Kidney (tissue), 14 donors: ENCODE measurements around the gene PAIP2. TPM values are rescaled to one million over a fixed set of nuclear protein-coding genes. Genes with fewer than 3 reads are reported as not detected.

Experiments
- DNase-seq, 5 donors: peaks; one replicate each; pipeline ENCODE4 v3.0.0-alpha.2; 2013 to 2020
- FAIRE-seq: peaks from 2 replicates; lab custom pipeline; 2012; peaks lifted over from hg19 to GRCh38; lab: Jason Lieb, UNC
- H3K27ac ChIP-seq, 2 donors: one replicate each; pipeline ENCODE4 v1.7.0; 2013; ENCODE audit warnings: low read depth in 2 of 2, low read length in 2 of 2, inconsistent platforms in 1 of 2
- H3K27me3 ChIP-seq: one replicate; pipeline ENCODE4 v1.7.1; 2013; ENCODE audit warnings: low read length, inconsistent platforms; ENCODE audit not compliant: control insufficient read depth, insufficient read depth
- H3K36me3 ChIP-seq, 3 donors: one replicate each; pipeline versions ENCODE4 v1.7.0 to v1.7.1; 2013; ENCODE audit warnings: low read length in 3 of 3, control low read depth in 1 of 3, inconsistent platforms in 1 of 3; ENCODE audit not compliant: insufficient read depth in 3 of 3, control insufficient read depth in 2 of 3
- H3K4me1 ChIP-seq, 3 donors: one replicate each; pipeline versions ENCODE4 v1.7.0 to v1.7.1; 2013; ENCODE audit warnings: low read length in 3 of 3, inconsistent platforms in 1 of 3, low read depth in 1 of 3; ENCODE audit not compliant: control insufficient read depth in 2 of 3, insufficient read depth in 2 of 3
- H3K4me3 ChIP-seq, 3 donors: one replicate each; pipeline versions ENCODE4 v1.7.0 to v1.8.1; 2013; ENCODE audit warnings: low read length in 3 of 3, control low read depth in 1 of 3, inconsistent platforms in 1 of 3
- H3K9ac ChIP-seq, 3 donors: one replicate each; pipeline versions ENCODE4 v1.7.0 to v1.7.1; 2013; ENCODE audit warnings: low read length in 3 of 3, control low read depth in 1 of 3, inconsistent platforms in 1 of 3
- H3K9me3 ChIP-seq, 3 donors: one replicate each; pipeline versions ENCODE4 v1.7.0 to v1.7.1; 2013; ENCODE audit warnings: low read length in 3 of 3, control low read depth in 1 of 3, inconsistent platforms in 1 of 3; ENCODE audit not compliant: control insufficient read depth in 2 of 3, insufficient read depth in 1 of 3
- intact Hi-C: fragments of 100-400 bp; cut with DNase I; formaldehyde crosslinking; loops from one replicate; pipeline ENCODE4 v1.11.1; 2022
- polyA plus RNA-seq: library from polyadenylated mRNA; stranded (reverse); fragments of 350-450 nt; fragmentation: Illumina TruSeq; extraction: RNeasy Lipid Tissue Mini Kit (QIAGEN cat#74804); gene quantifications from one replicate; pipeline ENCODE4 v1.2.3, GENCODE V29; 2014; ENCODE audit warnings: low read depth, low replicate concordance; ENCODE audit not compliant: insufficient read depth
- total RNA-seq: library from RNA; stranded (reverse); fragmentation: NEBNext Ultra II Directional; extraction: Animal tissue kit (Norgen Biotek cat#: 25700); gene quantifications from one replicate; pipeline ENCODE4 v1.2.1, GENCODE V29; 2021
- TF ChIP-seq, protein P1 (sequence below): IDR thresholded peaks from 3 replicates; pipeline ENCODE4 v1.5.1; 2012; ENCODE audit warnings: mild to moderate bottlenecking, moderate library complexity, borderline replicate concordance; ENCODE audit not compliant: insufficient read depth; ENCODE audit errors: extremely low read depth
- donor health status: control.
- donor health status: control.
- donor health status: control.
- donor health status: control.
- donor health status: control.
- donor health status: DM: yes; HTN: yes; CAD: no.
- donor health status: Normal renal cell carcinoma (clear cell type).

Gene PAIP2
- total and polyA plus RNA-seq, 2 donors from 2014 or later, result 68.0 to 121 TPM

DNA sequence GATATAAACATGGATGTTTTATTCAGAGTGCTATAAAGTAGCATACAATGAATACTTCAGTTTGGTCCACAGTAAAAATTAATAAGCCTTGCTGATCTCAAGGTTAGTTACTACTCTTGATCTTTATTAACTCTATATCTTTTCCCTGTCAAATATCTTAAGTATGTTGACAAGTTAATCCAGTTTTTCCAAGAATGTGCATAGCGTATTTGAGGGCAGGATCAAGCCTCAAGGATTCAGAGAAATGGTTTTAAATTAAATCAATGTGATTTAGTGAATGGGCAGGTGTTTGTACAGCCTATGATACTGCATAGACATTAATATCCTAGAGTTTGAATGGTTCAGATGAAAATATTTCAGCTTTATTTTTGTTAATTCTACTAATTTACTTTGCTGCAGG is 27.4 kb upstream of the PAIP2 start:
- no peak for FAIRE-seq

DNA sequence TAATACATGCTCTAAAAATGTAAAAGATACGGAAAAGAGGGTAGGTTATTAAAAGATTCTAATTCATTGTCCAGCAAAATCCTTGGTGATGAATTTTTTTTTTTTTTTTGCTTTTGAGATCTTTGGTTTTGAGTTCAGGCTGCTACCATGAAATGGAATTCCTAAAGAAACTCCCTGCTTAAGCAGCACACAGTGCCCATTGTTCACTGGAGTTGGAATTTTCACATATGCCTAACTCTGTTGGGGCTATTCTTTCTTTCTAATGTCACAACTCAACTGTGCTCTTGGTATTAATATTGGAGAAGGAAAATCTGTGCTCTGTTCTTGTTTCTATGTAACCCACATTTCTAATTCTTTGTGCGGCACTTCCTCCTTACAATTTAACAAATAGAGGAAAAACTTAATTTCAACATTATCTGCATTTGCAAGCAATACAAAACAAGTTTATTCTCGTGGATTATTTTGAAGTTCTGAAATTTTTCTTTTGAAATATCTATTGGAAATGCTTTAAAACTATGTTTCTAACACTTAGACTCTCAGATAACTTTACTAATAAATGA is 26.5 kb upstream of the PAIP2 start:
- H3K9me3 ChIP-seq, result no peaks in the 10 kb centered on the region
- no peak for DNase-seq
- H3K4me3 ChIP-seq, result no peak overlapping the region
- H3K27me3 ChIP-seq, result no peaks in the 10 kb centered on the region
- H3K4me1 ChIP-seq, result no peaks in the 10 kb centered on the region
- TF ChIP-seq, protein P1, sequence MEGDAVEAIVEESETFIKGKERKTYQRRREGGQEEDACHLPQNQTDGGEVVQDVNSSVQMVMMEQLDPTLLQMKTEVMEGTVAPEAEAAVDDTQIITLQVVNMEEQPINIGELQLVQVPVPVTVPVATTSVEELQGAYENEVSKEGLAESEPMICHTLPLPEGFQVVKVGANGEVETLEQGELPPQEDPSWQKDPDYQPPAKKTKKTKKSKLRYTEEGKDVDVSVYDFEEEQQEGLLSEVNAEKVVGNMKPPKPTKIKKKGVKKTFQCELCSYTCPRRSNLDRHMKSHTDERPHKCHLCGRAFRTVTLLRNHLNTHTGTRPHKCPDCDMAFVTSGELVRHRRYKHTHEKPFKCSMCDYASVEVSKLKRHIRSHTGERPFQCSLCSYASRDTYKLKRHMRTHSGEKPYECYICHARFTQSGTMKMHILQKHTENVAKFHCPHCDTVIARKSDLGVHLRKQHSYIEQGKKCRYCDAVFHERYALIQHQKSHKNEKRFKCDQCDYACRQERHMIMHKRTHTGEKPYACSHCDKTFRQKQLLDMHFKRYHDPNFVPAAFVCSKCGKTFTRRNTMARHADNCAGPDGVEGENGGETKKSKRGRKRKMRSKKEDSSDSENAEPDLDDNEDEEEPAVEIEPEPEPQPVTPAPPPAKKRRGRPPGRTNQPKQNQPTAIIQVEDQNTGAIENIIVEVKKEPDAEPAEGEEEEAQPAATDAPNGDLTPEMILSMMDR, result no peak
- intact Hi-C loops, result no loop called here
- no peak overlapping the region for H3K27ac ChIP-seq
- no peak overlapping the region for H3K9ac ChIP-seq
- FAIRE-seq, result no peak
- H3K36me3 ChIP-seq, result peaks cover under 1 to 43% (median 9%) of the 10 kb centered on the region in 3 donors

More for the DNA sequence above, 27.4 kb upstream of the PAIP2 start:
- Histone ChIP-seq H3K9ac (no peak overlapping the region), H3K27me3 (no peaks in the 10 kb centered on the region), H3K27ac (no peak overlapping the region), H3K4me3 (no peak overlapping the region), H3K4me1 (no peaks in the 10 kb centered on the region), H3K9me3 (no peaks in the 10 kb centered on the region), H3K36me3 (peaks cover 0 to 39% (median 9%) of the 10 kb centered on the region in 3 donors)
- DNase-seq, result no peak
- intact Hi-C loops, result no loop called here
- TF ChIP-seq, protein P1, result no peak

DNA sequence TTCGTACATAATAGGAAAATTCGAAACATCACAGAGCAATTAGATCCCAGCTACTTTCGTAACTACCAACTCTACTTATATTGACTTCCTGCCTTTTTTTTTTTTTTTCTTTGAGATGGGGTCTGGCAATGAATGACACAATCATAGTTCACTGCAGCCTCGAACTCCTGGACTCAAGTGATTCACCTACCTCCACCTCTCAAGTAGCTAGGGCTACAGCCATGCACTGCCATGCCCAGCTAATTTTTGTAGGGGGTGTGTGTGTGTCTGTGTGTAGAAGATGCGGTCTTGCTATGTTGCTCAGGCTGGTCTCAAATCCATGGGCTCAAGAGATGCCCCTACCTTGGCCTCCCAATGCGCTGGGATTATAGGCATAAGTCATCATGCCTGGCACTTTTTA is 5.8 kb upstream of the PAIP2 start:
- no peak overlapping the region for H3K4me3 ChIP-seq
- H3K9ac ChIP-seq, result no peak overlapping the region
- H3K27me3 ChIP-seq, result no peaks in the 10 kb centered on the region
- H3K9me3 ChIP-seq, result no peaks in the 10 kb centered on the region
- TF ChIP-seq, protein P1, result no peak
- H3K27ac ChIP-seq, result no peak overlapping the region
- H3K36me3 ChIP-seq, result peaks cover 1 to 26% (median 3%) of the 10 kb centered on the region in 3 donors
- intact Hi-C loops, result no loop called here
- no peak for FAIRE-seq
- no peak for DNase-seq
- peaks cover 0 to under 1% (median 0%) of the 10 kb centered on the region in 3 donors for H3K4me1 ChIP-seq

DNA sequence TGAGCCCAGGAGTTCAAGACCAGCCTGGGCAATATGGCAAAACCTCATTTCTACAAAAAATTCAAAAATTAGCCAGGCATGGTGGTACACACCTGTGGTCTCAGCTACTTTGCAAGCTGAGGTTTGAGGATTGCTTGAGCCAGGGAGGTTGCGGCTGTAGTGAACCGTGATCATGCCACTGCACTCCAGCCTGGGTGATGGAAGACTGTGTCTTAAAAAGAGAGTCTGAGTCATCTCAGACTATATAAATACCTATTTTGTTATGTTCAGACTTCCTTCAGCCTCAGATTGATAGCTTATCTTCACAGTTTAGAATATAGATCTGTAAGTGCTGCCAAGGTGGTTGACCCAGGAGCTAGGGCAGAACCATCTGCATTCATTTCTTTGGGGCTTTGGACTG is 1.6 kb upstream of the PAIP2 start:
- FAIRE-seq, result no peak

More for the DNA sequence above, 1.6 kb upstream of the PAIP2 start:
- Histone ChIP-seq H3K36me3 (no peaks in the 10 kb centered on the region), H3K27me3 (no peaks in the 10 kb centered on the region), H3K9ac (no peak overlapping the region), H3K27ac (no peak overlapping the region), H3K9me3 (no peaks in the 10 kb centered on the region), H3K4me1 (peaks cover 0 to 13% (median 7%) of the 10 kb centered on the region in 3 donors), H3K4me3 (no peak overlapping the region)
- intact Hi-C loops, result no loop called here
- TF ChIP-seq, protein P1, result no peak
- no peak for DNase-seq
